HL-60 (cell line): ENCODE data around the gene GLIS1.

Experiments used
- DNase-seq, 2 experiments: peaks; one replicate each; pipeline ENCODE4 v3.0.0-alpha.2; 2010 to 2020; ENCODE audit warnings: low read depth in 1 of 2, low spot score in 1 of 2
- H3K27ac ChIP-seq: fragments of 250-450 bp; sonication (Bioruptor Pico); replicated peaks from 2 replicates; pipeline ENCODE4 v1.5.1; 2020; ENCODE audit warnings: mild to moderate bottlenecking, moderate library complexity
- H3K27me3 ChIP-seq: fragments of 250-450 bp; sonication (Bioruptor Pico); 2 replicates; pipeline ENCODE4 v1.5.1; 2021; ENCODE audit warnings: mild to moderate bottlenecking, moderate library complexity; ENCODE audit not compliant: insufficient read depth, poor library complexity, severe bottlenecking
- H3K4me3 ChIP-seq: replicated peaks from 2 replicates; pipeline ENCODE4 v1.5.1; 2011; ENCODE audit warnings: mild to moderate bottlenecking, control low read depth, low read length; ENCODE audit not compliant: insufficient read depth
- CTCF ChIP-seq: IDR thresholded peaks from one replicate; pipeline ENCODE4 v1.5.1; 2011; ENCODE audit warnings: low read length, control low read depth, inconsistent platforms; ENCODE audit not compliant: insufficient read depth
- GABPA ChIP-seq: IDR thresholded peaks from 2 replicates; pipeline ENCODE4 v1.6.1; 2012; ENCODE audit warnings: low read depth
- POLR2AphosphoS5 ChIP-seq: IDR thresholded peaks from 2 replicates; pipeline ENCODE4 v1.6.1; 2012; ENCODE audit warnings: low read depth
- REST ChIP-seq: IDR thresholded peaks from 2 replicates; pipeline ENCODE4 v1.6.1; 2012; ENCODE audit warnings: low read depth; ENCODE audit not compliant: insufficient replicate concordance
- SPI1 ChIP-seq: IDR thresholded peaks from 2 replicates; pipeline ENCODE4 v1.6.1; 2012; ENCODE audit warnings: low read depth, mild to moderate bottlenecking, borderline replicate concordance

GLIS1 gene

GRCh38 chr1:53678507-53678906 is 60.5 kb downstream of the GLIS1 start:
- no peak for DNase-seq

GRCh38 chr1:53678046-53678445 is 60.9 kb downstream of the GLIS1 start:
- no peak overlapping the region for H3K4me3 ChIP-seq
- no peaks in the 10 kb centered on the region for H3K27me3 ChIP-seq
- no peak for DNase-seq
- no peak for TF ChIP-seq SPI1
- TF ChIP-seq REST, result no peak
- TF ChIP-seq CTCF, result no peak
- no peak for TF ChIP-seq GABPA
- no peak for TF ChIP-seq POLR2AphosphoS5
- no peak overlapping the region for H3K27ac ChIP-seq

More at GRCh38 chr1:53678507-53678906, 60.5 kb downstream of the GLIS1 start:
- H3K27ac ChIP-seq, result no peak overlapping the region
- no peak for TF ChIP-seq GABPA
- TF ChIP-seq CTCF, result no peak
- no peak for TF ChIP-seq SPI1
- no peak for TF ChIP-seq POLR2AphosphoS5
- no peak for TF ChIP-seq REST
- no peaks in the 10 kb centered on the region for H3K27me3 ChIP-seq
- no peak overlapping the region for H3K4me3 ChIP-seq

GRCh38 chr1:53677486-53677885 is 61.5 kb downstream of the GLIS1 start:
- no peak for TF ChIP-seq REST
- TF ChIP-seq GABPA, result no peak
- no peak for TF ChIP-seq SPI1
- TF ChIP-seq POLR2AphosphoS5, result no peak
- no peak for TF ChIP-seq CTCF
- no peak overlapping the region for H3K4me3 ChIP-seq
- DNase-seq, result no peak
- no peaks in the 10 kb centered on the region for H3K27me3 ChIP-seq
- no peak overlapping the region for H3K27ac ChIP-seq
